NB4 (cell line): ENCODE measurements around the gene CLSTN2.

Source experiments
- DNase-seq: peaks from one replicate; pipeline ENCODE4 v3.0.0; 2010; ENCODE audit warnings: low read depth
- H3K4me3 ChIP-seq: one replicate; pipeline ENCODE4 v1.5.1; 2011; ENCODE audit warnings: mild to moderate bottlenecking, low read depth, low read length, moderate library complexity
- MYC ChIP-seq: IDR thresholded peaks from 2 replicates; pipeline ENCODE4 v1.6.1; 2011; ENCODE audit warnings: low read depth, low read length
- POLR2A ChIP-seq: IDR thresholded peaks from 2 replicates; pipeline ENCODE4 v1.6.1; 2011; ENCODE audit warnings: mild to moderate bottlenecking; ENCODE audit not compliant: insufficient read length; ENCODE audit errors: extremely low read depth
- TF ChIP-seq, protein P1 (sequence below): IDR thresholded peaks from one replicate; pipeline ENCODE4 v1.5.1; 2012; ENCODE audit warnings: low read depth, low read length
- TF ChIP-seq, protein P2 (sequence below): IDR thresholded peaks from 2 replicates; pipeline ENCODE4 v1.6.1; 2011; ENCODE audit warnings: low read depth, low read length

The CLSTN2 gene

DNA sequence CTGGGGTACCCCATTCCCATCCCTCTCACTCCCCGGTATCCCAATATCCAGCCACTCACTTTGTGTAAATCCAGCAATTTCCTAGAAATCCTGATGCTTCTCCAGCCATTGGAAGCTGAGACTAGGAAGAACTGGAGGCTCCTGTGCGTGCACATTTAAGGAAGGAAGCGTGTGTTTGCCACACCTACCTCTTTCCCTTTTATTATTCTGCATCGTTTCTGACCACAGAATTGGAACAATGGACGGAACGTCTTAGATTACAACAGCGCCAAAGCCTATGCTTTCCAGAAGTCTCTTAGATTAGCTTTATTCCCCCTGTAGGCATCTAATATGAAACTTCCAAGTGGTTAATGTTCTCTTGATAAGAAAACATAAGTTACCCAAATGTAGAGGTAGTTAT lies 508.1 kb downstream of the CLSTN2 start:
- DNase-seq: no peak
- TF ChIP-seq MYC (no peak), POLR2A (no peak)
- TF ChIP-seq, protein P1, sequence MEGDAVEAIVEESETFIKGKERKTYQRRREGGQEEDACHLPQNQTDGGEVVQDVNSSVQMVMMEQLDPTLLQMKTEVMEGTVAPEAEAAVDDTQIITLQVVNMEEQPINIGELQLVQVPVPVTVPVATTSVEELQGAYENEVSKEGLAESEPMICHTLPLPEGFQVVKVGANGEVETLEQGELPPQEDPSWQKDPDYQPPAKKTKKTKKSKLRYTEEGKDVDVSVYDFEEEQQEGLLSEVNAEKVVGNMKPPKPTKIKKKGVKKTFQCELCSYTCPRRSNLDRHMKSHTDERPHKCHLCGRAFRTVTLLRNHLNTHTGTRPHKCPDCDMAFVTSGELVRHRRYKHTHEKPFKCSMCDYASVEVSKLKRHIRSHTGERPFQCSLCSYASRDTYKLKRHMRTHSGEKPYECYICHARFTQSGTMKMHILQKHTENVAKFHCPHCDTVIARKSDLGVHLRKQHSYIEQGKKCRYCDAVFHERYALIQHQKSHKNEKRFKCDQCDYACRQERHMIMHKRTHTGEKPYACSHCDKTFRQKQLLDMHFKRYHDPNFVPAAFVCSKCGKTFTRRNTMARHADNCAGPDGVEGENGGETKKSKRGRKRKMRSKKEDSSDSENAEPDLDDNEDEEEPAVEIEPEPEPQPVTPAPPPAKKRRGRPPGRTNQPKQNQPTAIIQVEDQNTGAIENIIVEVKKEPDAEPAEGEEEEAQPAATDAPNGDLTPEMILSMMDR: no peak
- TF ChIP-seq, protein P2, sequence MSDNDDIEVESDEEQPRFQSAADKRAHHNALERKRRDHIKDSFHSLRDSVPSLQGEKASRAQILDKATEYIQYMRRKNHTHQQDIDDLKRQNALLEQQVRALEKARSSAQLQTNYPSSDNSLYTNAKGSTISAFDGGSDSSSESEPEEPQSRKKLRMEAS: no peak
- no peak overlapping the region for H3K4me3 ChIP-seq

DNA sequence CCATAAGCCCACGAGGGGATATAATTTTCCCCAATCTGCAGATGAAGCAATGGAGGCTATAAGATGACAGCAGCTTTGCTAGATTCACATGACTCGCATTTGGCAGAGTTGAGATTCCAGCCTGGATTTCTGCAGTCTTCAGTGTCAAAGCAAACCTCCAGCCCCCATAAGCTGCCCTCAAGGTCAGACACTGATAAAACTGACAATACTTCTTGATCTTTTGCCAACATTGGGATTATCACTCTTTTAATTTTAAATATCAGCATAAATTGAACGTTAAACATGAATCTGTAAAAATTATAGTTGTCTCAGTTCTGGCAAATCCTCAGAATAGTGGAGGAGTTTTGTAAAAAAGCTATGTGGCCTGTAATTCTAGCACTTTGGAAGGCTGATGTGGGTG lies 508.8 kb downstream of the CLSTN2 start:
- DNase-seq: no peak
- no peak for TF ChIP-seq MYC
- TF ChIP-seq, protein P2: no peak
- TF ChIP-seq POLR2A: no peak
- TF ChIP-seq, protein P1: no peak
- no peak overlapping the region for H3K4me3 ChIP-seq

DNA sequence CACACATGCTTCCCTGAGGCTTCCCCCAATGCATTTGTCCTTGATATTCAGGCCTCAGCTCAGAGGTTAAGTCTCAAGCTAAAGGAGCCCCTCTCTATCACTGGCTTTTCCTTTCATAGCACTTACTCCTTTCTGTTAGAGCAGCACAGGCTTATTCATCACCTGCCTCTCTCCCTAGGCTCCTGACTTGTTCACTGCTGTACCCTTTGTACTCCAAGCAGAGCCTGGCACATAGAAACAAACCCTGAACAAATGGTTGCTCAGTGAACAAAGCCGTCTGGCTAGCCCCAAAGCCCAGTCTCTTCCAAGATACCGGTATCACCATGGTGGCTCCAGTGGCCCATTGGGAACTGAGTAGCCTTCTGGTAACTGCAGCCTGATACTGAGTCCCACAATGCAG lies 511.7 kb downstream of the CLSTN2 start:
- DNase-seq: no peak
- TF ChIP-seq POLR2A (no peak), MYC (no peak)
- TF ChIP-seq, protein P1: no peak
- TF ChIP-seq, protein P2: no peak
- H3K4me3 ChIP-seq: no peak overlapping the region

DNA sequence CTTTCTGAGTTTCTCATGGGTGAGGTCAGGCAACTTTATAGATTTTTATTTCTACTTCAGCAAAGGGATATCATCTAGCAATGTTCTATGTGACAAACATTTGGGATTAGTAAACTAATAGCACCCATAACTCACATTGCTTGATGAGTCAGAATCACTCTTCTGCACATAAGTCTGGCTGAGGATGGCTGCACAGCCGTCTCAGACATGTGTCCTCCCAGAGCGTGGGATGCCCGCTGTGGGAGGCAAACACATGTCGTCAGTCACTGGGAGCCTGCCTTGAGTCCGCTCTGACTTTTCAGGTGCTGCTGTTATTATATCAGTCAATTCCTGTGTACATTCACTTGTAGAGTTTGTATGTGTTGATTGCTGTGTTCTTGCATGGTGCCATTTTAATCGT lies 512.2 kb downstream of the CLSTN2 start:
- no peak overlapping the region for H3K4me3 ChIP-seq
- DNase-seq: no peak
- TF ChIP-seq POLR2A (no peak), MYC (no peak)
- TF ChIP-seq, protein P1: no peak
- TF ChIP-seq, protein P2: no peak

DNA sequence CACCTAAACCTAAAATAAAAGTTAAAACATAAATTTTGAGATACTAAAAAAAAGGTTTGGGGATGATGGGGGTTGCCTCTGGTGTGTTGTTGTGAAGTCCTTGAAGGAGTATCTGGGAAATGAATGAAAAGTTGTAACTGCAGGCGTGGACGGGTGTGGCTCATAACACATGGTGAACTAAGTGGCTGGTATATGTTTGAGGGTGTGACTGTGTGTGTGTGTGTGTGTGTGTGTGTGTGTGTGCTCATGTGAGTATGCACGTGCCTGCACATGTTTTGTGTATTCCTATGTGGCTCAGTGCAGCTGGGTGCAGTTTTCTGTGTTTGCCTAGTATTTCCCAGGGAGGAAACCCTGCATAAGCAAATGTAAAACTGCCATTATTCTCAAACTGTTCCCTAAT lies 513.0 kb downstream of the CLSTN2 start:
- no peak for DNase-seq
- no peak overlapping the region for H3K4me3 ChIP-seq
- TF ChIP-seq, protein P1: no peak
- TF ChIP-seq, protein P2: no peak
- TF ChIP-seq POLR2A (no peak), MYC (no peak)
